Hepatocyte (in vitro differentiated cells): ENCODE measurements around the gene PRMT7.

Experiments
- CTCF ChIP-seq: fragments of 200-600 bp; sonication (generic); IDR thresholded peaks from 2 replicates; pipeline ENCODE4 v1.5.1; 2016; ENCODE audit warnings: antibody characterized with exemption, mild to moderate bottlenecking; ENCODE audit not compliant: poor library complexity
- EZH2 ChIP-seq: fragments of 200-600 bp; sonication (generic); IDR thresholded peaks from 2 replicates; pipeline ENCODE4 v1.6.1; 2016; ENCODE audit warnings: antibody characterized with exemption, mild to moderate bottlenecking, borderline replicate concordance

GRCh38 chr16:68393333-68393732 is 82.5 kb downstream of the PRMT7 start:
- TF ChIP-seq CTCF (no peak), EZH2 (no peak)
